HCT116 (cell line): ENCODE data around the gene PLCH2.

Source experiments
- CTCF ChIP-seq, 3 experiments: fragments of 200-600 bp in 1 of 3; sonication (generic) in 1 of 3; IDR thresholded peaks in 2 of 3; conservative IDR thresholded peaks in 1 of 3; 2 replicates each; pipeline ENCODE4 v1.5.1; 2012 to 2017; ENCODE audit warnings: low read depth in 2 of 3, low read length in 2 of 3, antibody characterized with exemption in 1 of 3, borderline replicate concordance in 1 of 3, control low read depth in 1 of 3, mild to moderate bottlenecking in 1 of 3, mixed read lengths in 1 of 3, mixed run types in 1 of 3, moderate library complexity in 1 of 3; ENCODE audit not compliant: insufficient read depth in 1 of 3
- EZH2 ChIP-seq: fragments of 200-600 bp; sonication (generic); IDR thresholded peaks from 2 replicates; pipeline ENCODE4 v1.6.1; 2017; ENCODE audit warnings: antibody characterized with exemption, mixed run types
- MAX ChIP-seq: IDR thresholded peaks from 2 replicates; pipeline ENCODE4 v1.6.1; 2012
- POLR2A ChIP-seq: IDR thresholded peaks from 2 replicates; pipeline ENCODE4 v1.7.0; 2011; ENCODE audit warnings: borderline replicate concordance; ENCODE audit not compliant: insufficient read depth, insufficient read length; ENCODE audit errors: extremely low read depth
- POLR2AphosphoS5 ChIP-seq: IDR thresholded peaks from 2 replicates; pipeline ENCODE4 v1.6.1; 2011; ENCODE audit warnings: mild to moderate bottlenecking, low read depth, low read length, moderate library complexity
- RAD21 ChIP-seq: IDR thresholded peaks from 2 replicates; pipeline ENCODE4 v1.6.1; 2012; ENCODE audit warnings: low read depth, mild to moderate bottlenecking
- REST ChIP-seq: IDR thresholded peaks from 2 replicates; pipeline ENCODE4 v1.6.1; 2012; ENCODE audit warnings: low read depth
- SP1 ChIP-seq: IDR thresholded peaks from 2 replicates; pipeline ENCODE4 v1.6.1; 2012; ENCODE audit warnings: low read depth
- SRF ChIP-seq: IDR thresholded peaks from 2 replicates; pipeline ENCODE4 v1.6.1; 2012; ENCODE audit warnings: low read depth
- YY1 ChIP-seq: IDR thresholded peaks from 2 replicates; pipeline ENCODE4 v1.6.1; 2011; ENCODE audit warnings: low read length, low read depth, moderate library complexity, mild to moderate bottlenecking; ENCODE audit not compliant: insufficient replicate concordance; ENCODE audit errors: extremely low read depth
- ZFX ChIP-seq: fragments of 450-650 bp; IDR thresholded peaks from 2 replicates; pipeline ENCODE4 v1.6.1; 2017
- ZNF274 ChIP-seq: fragments of 200-500 bp; sonication (Bioruptor generic); IDR thresholded peaks from 2 replicates; pipeline ENCODE4 v1.6.1; 2014; ENCODE audit warnings: mild to moderate bottlenecking, low read depth, low read length, inconsistent platforms

GRCh38 chr1:2483970-2484369 is 7.9 kb downstream of the PLCH2 start:
- TF ChIP-seq CTCF (IDR thresholded peaks at IDR 0.05 in 2 of 3, conservative IDR thresholded peaks at IDR 0.05 in 1 of 3; ENCODE audit: borderline replicate concordance in 1 of 3, insufficient read depth in 1 of 3, low read depth in 2 of 3, low read length in 2 of 3) (no peak), RAD21 (no peak), ZFX (no peak), POLR2A (no peak), SRF (no peak), REST (no peak), ZNF274 (no peak), SP1 (no peak), POLR2AphosphoS5 (no peak), YY1 (no peak), EZH2 (no peak), MAX (no peak)
